ENCODE results near the gene COMMD1.
"Not testable (repeated sequence)": the region's sequence is repeated elsewhere in the genome, so short reads cannot be mapped to it uniquely, and the experiment has no call there.

Gene COMMD1

DNA sequence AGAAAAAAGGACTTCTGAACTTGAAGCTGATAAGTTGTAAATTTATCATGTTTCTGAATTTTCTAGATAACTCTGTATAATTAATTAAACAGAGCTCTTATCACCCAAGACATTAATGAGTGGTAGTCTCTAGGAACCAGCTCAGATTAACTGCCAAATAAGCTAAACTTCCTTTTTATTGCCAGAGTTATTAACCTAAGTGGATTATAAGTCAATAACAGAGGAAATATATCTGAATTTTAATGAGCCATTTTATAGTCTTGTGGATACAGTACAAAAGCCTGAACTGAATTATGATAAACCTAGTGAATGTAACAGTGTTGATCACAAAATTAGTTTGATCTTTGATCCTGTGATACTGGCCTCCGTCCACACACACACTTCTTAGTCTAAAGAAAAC is 111.5 kb downstream of the COMMD1 start:
- Mint-ChIP-seq H3K4me3 (no peak overlapping the region), H3K27ac (no peak overlapping the region), H3K36me3 (peaks cover 29% of the 10 kb centered on the region), H3K4me1 (peaks cover 5% of the 10 kb centered on the region), H3K9me3 (no peaks in the 10 kb centered on the region), H3K27me3 (no peaks in the 10 kb centered on the region)

DNA sequence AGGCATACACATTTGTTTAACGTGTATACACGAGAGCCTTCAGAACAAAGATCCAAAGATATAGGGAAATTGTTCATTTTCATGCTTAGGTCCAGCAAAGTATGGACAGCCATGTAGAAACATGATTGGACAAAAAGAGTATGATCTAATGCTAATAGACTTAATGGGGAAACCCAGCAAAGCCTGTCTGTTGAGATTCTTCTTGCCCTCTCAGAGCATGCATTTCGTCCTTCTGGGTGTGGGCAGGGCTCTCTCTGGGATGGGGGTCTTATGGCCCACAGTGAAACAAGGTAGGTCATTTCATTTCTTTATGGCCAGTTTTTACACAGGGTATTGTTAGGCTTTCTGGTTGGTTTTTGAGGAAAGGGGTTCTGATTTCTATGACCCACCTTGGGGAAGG is 124.4 kb downstream of the COMMD1 start:
- H3K36me3 Mint-ChIP-seq, result peaks cover 7% of the 10 kb centered on the region
- no peaks in the 10 kb centered on the region for H3K27me3 Mint-ChIP-seq
- H3K4me3 Mint-ChIP-seq, result no peak overlapping the region
- H3K27ac Mint-ChIP-seq, result no peak overlapping the region
- H3K9me3 Mint-ChIP-seq, result no peaks in the 10 kb centered on the region
- no peaks in the 10 kb centered on the region for H3K4me1 Mint-ChIP-seq

DNA sequence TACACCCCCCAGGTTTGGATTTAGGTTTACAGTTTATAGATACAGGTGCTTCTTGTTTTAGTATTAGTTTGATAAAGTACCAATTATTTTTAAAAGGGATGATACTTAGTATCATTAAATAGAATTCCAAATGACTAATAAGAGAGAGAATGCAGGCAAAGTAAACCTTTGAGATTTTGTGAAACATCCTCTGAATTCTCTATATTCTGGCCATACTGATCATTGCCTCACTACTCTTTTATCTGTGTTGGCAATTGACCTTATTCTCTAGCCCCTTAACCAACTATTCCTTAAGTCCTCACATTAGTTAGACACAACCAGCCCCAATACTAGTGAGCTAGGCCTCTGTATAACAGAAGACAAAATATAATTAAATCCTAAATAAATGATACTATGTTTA is 125.4 kb downstream of the COMMD1 start:
- Mint-ChIP-seq H3K4me1 (no peaks in the 10 kb centered on the region), H3K27ac (no peak overlapping the region), H3K27me3 (no peaks in the 10 kb centered on the region), H3K36me3 (peaks cover 7% of the 10 kb centered on the region), H3K9me3 (no peaks in the 10 kb centered on the region), H3K4me3 (no peak overlapping the region)

DNA sequence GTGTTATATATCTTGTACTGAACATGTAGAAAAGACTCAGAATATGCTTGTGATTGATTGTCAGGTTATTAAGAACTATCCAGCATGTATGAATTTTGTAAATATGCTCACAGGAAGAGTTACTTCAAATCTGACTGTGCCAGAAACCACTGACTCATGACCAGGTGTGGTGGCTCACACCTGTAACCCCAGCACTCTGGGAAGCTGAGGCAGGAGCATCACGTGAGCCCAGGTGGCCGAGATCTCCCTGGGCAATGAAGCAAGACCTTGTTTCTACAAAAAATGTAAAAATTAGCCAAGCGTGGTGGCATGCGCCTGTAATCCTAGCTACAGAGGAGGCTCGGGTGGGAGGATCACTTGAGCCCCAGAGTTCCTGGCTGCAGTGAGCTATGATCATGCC is 126.6 kb downstream of the COMMD1 start:
- Mint-ChIP-seq H3K36me3 (peaks cover 7% of the 10 kb centered on the region), H3K27ac (no peak overlapping the region), H3K27me3 (no peaks in the 10 kb centered on the region), H3K9me3 (no peaks in the 10 kb centered on the region), H3K4me1 (no peaks in the 10 kb centered on the region), H3K4me3 (no peak overlapping the region)

DNA sequence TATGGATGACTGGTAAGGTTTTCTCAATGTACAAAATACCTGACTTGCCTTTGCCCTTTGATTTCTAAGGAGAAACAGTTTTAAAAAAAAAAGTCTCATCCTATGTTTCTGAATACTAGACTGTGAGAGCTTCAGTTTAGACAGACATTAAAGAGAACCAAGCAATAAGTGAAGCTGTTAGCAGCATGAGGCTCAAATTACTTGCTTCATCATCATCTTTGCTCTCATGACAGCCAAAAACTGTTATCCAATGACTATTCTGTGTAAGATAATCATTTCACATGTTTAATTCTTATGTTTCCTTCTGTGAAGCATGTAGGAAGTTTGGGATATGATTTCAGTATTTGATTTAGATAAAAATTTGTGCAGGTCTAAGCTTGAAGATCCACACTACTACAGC is 129.2 kb downstream of the COMMD1 start:
- Mint-ChIP-seq H3K9me3 (no peaks in the 10 kb centered on the region), H3K4me1 (peaks cover 13% of the 10 kb centered on the region), H3K27me3 (no peaks in the 10 kb centered on the region), H3K4me3 (no peak overlapping the region), H3K36me3 (peaks cover 7% of the 10 kb centered on the region), H3K27ac (no peak overlapping the region)

DNA sequence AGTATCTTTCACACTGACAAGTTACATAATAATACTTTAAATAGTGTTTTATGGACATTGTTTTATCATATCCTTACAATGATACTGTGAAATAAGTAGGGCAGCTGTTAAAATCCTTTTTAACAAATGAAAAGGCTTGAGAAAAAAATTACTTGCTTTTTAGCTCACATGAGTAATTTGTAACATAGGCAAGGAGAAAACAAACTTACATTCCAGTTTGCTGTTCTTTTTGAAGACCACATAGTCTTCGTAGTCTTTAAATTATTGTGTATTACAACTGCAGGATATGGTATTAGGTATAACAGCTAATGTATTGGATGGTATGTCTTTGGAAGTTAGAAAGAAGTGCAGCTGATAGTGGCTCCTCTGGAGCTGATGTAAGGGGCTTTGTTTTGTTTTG is 130.8 kb downstream of the COMMD1 start:
- Mint-ChIP-seq H3K27me3 (no peaks in the 10 kb centered on the region), H3K9me3 (no peaks in the 10 kb centered on the region), H3K4me3 (no peak overlapping the region), H3K27ac (no peak overlapping the region), H3K36me3 (peaks cover 2% of the 10 kb centered on the region), H3K4me1 (peaks cover 13% of the 10 kb centered on the region)

DNA sequence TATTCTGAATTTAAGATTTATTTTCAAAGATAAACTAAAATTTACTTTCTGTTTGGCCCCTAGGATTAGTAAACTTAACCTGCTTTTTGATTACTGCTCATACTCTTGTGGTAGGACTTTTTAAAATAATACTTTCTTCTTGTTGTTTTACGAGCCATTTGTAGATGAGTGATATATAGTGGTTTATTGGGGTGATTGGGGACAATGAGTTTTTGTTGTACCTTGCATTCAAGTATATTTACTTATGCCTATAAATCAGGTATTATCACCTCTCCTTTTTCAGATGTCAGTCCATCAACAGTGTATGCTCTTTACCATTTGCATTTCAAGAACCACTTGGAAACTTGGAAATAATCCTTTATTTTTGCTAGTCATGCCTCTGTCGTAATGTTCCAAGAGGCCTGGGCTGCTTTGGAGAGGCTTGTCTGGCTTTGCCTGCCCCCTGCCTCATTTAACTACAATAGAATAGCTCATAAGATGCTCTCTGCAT is 131.3 kb downstream of the COMMD1 start:
- peaks cover 13% of the 10 kb centered on the region for H3K4me1 Mint-ChIP-seq
- no peaks in the 10 kb centered on the region for H3K9me3 Mint-ChIP-seq
- H3K4me3 Mint-ChIP-seq, result no peak overlapping the region
- H3K36me3 Mint-ChIP-seq, result peaks cover 2% of the 10 kb centered on the region
- no peaks in the 10 kb centered on the region for H3K27me3 Mint-ChIP-seq
- no peak overlapping the region for H3K27ac Mint-ChIP-seq

DNA sequence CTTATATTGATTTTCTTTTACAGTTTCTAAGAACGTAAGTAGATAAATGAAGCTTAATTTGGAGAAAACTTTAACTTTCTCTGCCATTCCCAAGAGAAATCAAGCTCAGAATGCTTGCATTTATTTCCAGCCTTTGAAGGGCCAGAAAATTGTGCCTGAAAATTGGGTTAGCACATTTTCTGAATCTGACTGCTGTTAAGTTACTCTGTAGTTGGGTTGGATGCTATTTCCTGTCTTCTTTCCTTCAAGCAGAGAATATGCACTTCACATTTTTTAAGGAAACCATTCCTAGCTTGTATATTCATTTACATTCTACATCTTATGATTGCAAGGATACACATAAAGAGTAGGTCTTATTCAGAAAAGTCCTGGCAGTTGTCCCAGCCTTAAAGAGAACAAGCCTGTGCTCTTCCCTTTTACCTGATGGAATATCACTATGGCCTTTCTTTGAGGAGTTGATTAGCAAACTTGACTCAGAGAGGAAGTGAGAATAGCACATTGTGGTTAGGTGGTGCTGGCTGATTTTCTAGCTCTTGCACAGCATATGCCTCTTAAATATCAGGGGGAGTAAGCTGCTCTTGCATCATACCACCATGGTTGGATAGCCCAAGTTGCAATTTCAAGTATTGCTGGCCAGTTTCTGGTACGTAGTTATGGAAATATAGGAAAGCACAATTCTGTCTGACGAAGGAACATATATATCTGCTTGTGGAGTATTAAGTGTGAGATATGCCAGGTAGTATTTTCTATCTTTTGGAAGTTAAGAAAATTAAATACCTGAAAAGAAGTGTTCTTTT is 133.7 kb downstream of the COMMD1 start:
- H3K36me3 Mint-ChIP-seq, result peaks cover 10% of the 10 kb centered on the region
- peak overlapping the region; percentile 68 for H3K27ac Mint-ChIP-seq
- H3K9me3 Mint-ChIP-seq, result no peaks in the 10 kb centered on the region
- H3K4me1 Mint-ChIP-seq, result peaks cover 13% of the 10 kb centered on the region
- no peaks in the 10 kb centered on the region for H3K27me3 Mint-ChIP-seq
- peak overlapping the region; percentile 1 for H3K4me3 Mint-ChIP-seq

DNA sequence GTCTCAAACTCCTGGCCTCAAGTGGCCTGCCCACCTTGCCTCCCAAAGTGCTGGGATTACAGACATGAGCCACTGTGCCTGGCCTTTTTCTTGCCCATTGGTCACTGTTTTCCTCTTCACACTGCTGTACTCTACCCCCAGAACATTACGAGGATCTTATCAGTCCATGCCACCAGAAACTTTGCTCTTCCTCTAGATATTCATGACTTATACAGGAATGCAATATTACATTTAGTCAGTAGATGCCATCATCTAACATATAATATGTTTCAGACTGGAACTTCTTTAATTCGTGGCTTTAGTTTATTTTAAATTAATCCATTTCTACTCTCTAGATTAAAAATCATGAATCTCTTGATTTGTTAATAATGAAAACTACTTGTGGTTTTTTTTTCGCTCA is 135.5 kb downstream of the COMMD1 start:
- peaks cover 13% of the 10 kb centered on the region for H3K4me1 Mint-ChIP-seq
- no peak overlapping the region for H3K4me3 Mint-ChIP-seq
- H3K27ac Mint-ChIP-seq, result no peak overlapping the region
- no peaks in the 10 kb centered on the region for H3K27me3 Mint-ChIP-seq
- H3K36me3 Mint-ChIP-seq, result peaks cover 14% of the 10 kb centered on the region
- H3K9me3 Mint-ChIP-seq, result peaks cover 4% of the 10 kb centered on the region

DNA sequence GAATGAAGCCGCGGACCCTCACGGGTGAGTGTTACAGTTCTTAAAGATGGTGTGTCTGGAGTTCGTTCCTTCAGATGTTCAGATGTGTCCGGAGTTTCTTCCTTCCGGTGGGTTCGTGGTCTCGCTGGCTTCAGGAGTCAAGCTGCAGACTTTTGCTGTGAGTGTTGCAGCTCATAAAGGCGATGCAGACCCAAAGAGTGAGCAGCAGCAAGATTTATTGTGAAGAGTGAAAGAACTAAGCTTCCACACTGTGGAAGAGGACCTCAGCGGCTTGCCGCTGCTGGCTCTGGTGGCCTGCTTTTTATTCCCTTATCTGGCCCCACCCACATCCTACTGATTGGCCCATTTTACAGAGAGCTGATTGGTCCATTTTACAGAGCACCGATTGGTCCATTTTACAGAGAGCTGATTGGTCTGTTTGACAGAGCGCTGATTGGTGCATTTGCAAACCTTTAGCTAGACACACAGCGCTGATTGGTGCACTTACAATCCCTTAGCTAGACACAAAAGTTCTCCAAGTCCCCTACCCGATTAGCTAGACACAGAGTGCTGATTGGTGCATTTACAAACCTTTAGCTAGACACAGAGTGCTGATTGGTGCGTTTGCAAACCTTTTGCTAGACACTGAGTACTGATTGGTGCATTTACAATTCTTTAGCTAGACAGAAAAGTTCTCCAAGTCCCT is 136.4 kb downstream of the COMMD1 start:
- H3K27me3 Mint-ChIP-seq, H3K27ac Mint-ChIP-seq, H3K4me3 Mint-ChIP-seq, H3K9me3 Mint-ChIP-seq: not testable (repeated sequence)
- H3K4me1 Mint-ChIP-seq, result peaks cover 13% of the 10 kb centered on the region
- H3K36me3 Mint-ChIP-seq, result peaks cover 16% of the 10 kb centered on the region

DNA sequence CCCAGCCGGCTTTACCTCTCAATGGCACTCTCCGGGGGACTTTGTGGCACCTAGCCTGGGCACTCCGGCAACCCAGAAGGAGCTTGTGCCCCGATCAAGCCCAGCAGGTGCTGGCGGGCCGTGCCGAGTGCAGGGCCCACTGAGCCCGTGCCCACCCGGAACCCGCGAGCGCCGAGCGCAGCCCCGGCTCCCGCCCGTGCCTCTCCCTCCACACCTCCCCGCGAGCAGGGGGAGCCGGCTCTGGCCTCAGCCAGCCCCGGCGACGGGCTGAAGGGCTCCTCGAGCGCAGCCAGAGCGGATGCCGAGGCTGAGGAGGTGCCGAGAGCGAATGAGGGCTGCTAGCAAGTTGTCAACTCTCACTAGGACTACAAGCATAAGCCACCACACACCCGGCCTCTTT is 136.9 kb downstream of the COMMD1 start:
- no peaks in the 10 kb centered on the region for H3K27me3 Mint-ChIP-seq
- peaks cover 4% of the 10 kb centered on the region for H3K9me3 Mint-ChIP-seq
- H3K4me3 Mint-ChIP-seq, result no peak overlapping the region
- H3K36me3 Mint-ChIP-seq, result peaks cover 16% of the 10 kb centered on the region
- peaks cover 13% of the 10 kb centered on the region for H3K4me1 Mint-ChIP-seq
- H3K27ac Mint-ChIP-seq, result no peak overlapping the region

DNA sequence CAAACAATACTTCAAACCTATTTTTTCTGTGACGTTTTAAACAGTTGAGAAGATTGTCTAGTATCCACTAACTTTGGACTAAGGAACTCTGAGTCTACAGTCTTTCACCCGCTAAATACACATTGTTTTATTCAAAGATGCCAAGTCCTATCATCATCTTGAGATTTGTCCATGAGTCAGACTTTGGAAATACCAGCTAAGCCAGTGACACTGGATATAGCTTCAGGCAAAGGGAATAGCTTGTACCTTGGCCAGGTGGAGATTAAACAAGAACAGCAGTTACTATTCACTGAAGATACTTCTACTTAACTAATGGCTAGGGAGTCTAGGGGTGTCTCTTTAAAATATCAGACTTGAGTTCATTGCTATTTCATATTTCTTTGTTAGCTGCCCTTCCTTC is 137.5 kb downstream of the COMMD1 start:
- Mint-ChIP-seq H3K4me3 (no peak overlapping the region), H3K9me3 (peaks cover 4% of the 10 kb centered on the region), H3K36me3 (peaks cover 16% of the 10 kb centered on the region), H3K4me1 (peaks cover 13% of the 10 kb centered on the region), H3K27me3 (no peaks in the 10 kb centered on the region), H3K27ac (no peak overlapping the region)

DNA sequence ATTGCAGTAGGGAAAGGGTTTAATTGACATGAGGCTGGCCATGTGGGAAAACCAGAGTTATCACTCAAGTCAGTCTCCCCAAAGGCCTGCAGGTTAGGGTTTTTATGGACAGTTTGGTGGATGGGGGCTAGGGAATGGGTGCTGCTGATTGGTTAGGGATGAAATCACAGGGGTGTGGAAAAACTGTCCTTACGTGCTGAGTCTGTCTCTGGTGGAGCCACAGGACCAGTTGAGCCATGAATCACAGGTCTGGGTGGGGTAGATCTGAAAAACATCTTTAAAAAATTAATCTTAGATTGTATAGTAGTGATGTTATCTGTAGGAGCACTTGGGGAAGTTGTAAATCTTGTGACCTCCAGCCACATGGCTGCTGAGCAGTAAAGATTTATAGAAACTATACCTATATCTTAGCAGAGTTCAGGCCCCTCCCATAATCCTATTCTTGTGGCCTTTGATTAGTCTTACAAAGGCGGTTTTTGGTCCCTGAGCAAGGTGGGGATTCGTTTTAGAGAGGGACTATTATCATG is 139.6 kb downstream of the COMMD1 start:
- H3K36me3 Mint-ChIP-seq, result peaks cover 16% of the 10 kb centered on the region
- H3K27me3 Mint-ChIP-seq, result no peaks in the 10 kb centered on the region
- no peak overlapping the region for H3K4me3 Mint-ChIP-seq
- no peak overlapping the region for H3K27ac Mint-ChIP-seq
- H3K4me1 Mint-ChIP-seq, result no peaks in the 10 kb centered on the region
- peaks cover 4% of the 10 kb centered on the region for H3K9me3 Mint-ChIP-seq

DNA sequence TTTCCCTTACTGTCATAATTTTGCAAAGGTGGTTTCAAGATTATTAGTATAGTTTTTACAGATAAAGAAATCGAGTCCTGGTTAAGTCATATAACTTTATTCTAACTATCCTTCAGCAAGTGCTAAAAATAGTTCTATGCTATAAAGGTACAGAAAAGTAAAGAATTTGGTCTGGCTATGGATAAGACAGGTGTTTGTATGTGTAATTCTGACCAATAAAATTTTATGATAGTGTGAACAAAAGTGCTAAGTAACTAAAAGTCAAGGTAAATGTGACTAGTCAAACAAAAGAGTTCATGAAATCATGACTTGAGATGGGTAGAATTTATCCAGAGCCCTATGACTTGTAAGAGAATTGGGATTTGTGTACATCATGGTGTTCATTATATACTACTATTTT is 140.7 kb downstream of the COMMD1 start:
- no peak overlapping the region for H3K4me3 Mint-ChIP-seq
- peaks cover 4% of the 10 kb centered on the region for H3K9me3 Mint-ChIP-seq
- H3K27ac Mint-ChIP-seq, result no peak overlapping the region

DNA sequence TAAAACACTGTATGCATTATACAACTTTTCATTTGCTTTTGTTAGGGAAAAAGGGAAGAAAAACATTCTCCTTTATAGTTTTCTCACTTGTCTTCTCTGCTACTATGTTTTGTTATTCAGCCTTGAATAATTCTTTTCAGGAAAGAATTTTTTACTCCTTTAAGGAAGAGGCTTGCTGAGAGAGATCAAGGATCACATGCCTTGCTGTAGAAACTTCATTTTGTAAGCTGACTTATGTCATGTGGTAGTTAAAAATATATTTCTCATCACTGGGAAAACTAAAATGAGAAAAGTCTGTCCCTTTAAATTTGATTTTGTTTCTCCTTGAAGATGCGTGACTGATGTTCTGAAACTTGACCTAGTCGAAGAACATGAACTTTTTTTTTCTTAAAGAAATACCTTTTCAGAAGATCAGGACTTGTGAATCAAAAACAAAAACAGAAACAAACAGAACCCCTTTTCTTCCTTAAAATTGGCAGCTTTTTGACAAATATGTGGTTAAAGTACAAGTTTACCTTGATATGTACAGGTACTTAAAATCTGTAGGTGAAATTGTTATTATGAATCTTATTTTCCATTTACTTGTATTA is 145.1 kb downstream of the COMMD1 start:
- no peak overlapping the region for H3K27ac Mint-ChIP-seq
- no peaks in the 10 kb centered on the region for H3K9me3 Mint-ChIP-seq
- H3K27me3 Mint-ChIP-seq, result no peaks in the 10 kb centered on the region
- H3K36me3 Mint-ChIP-seq, result peaks cover 11% of the 10 kb centered on the region
- H3K4me3 Mint-ChIP-seq, result no peak overlapping the region
- peaks cover 11% of the 10 kb centered on the region for H3K4me1 Mint-ChIP-seq

More for the DNA sequence above, 140.7 kb downstream of the COMMD1 start:
- Mint-ChIP-seq H3K27me3 (no peaks in the 10 kb centered on the region), H3K36me3 (peaks cover 16% of the 10 kb centered on the region), H3K4me1 (no peaks in the 10 kb centered on the region)

All from activated naive CD4-positive, alpha-beta T cell treated with anti-CD3 and anti-CD28 coated beads, Interleukin-2, amount 50 U/mL, for 24 hours (primary cell).